Prostate gland (tissue), 2 donors: ENCODE measurements around the gene CCDC27. TPM values are rescaled to one million over a fixed set of nuclear protein-coding genes. Genes with fewer than 3 reads are reported as not detected.
A peak's percentile ranks its signal among the peaks of the same experiment; 100 is the strongest.
"Not testable (repeated sequence)": the region's sequence is repeated elsewhere in the genome, so short reads cannot be mapped to it uniquely, and the experiment has no call there.

ENCODE experiments used
- DNase-seq: peaks from one replicate; pipeline ENCODE4 v3.0.0-alpha.2; 2019; ENCODE audit warnings: low spot score
- H3K27ac ChIP-seq, 2 donors: fragments of 200-600 bp; sonication (generic); 2 replicates each; pipeline ENCODE4 v1.5.1; 2017 to 2019
- H3K27me3 ChIP-seq: fragments of 200-600 bp; sonication (generic); replicated peaks from 2 replicates; pipeline ENCODE4 v1.5.1; 2019; ENCODE audit not compliant: insufficient read depth
- H3K36me3 ChIP-seq, 2 donors: fragments of 200-600 bp; sonication (generic); 1 replicate in 1 of 2; 2 replicates in 1 of 2; pipeline versions ENCODE4 v1.5.1 to v1.8.1; 2017 to 2019
- H3K4me1 ChIP-seq: fragments of 200-600 bp; sonication (generic); replicated peaks from 2 replicates; pipeline ENCODE4 v1.5.1; 2019
- H3K4me3 ChIP-seq, 2 donors: fragments of 200-600 bp; sonication (generic); 2 replicates each; pipeline ENCODE4 v1.5.1; 2017 to 2019
- H3K9me3 ChIP-seq: fragments of 200-600 bp; sonication (generic); 2 replicates; pipeline ENCODE4 v1.5.1; 2017
- CTCF ChIP-seq, 4 experiments: fragments of 200-600 bp in 2 of 4; fragments of 450-650 bp in 2 of 4; sonication (generic) in 2 of 4; IDR thresholded peaks; 1 replicate in 3 of 4; 2 replicates in 1 of 4; pipeline ENCODE4 v1.5.1; 2016 to 2019; ENCODE audit warnings: antibody characterized with exemption in 4 of 4, mild to moderate bottlenecking in 2 of 4, moderate library complexity in 2 of 4
- POLR2A ChIP-seq: fragments of 450-650 bp; IDR thresholded peaks from one replicate; pipeline ENCODE4 v1.6.1; 2016; ENCODE audit warnings: antibody characterized with exemption, mild to moderate bottlenecking
- POLR2AphosphoS5 ChIP-seq: sonication (generic); formaldehyde crosslinking; IDR thresholded peaks from one replicate; pipeline ENCODE4 v1.6.1; 2017; ENCODE audit warnings: antibody characterized with exemption
- WGBS: methylation state at CpG from one replicate; pipeline ENCODE4 v1.1.5; 2018; 5-methylcytosine and 5-hydroxymethylcytosine counted together
- intact Hi-C: fragments of 100-400 bp; cut with DNase I; formaldehyde crosslinking; loops from one replicate; pipeline ENCODE4 v1.14.2; 2022
- total RNA-seq, 2 donors: library from RNA; depleted of rRNA; stranded (reverse); fragments of >200 nt; gene quantifications; one replicate each; pipeline ENCODE4 v1.1.0, GENCODE V29; 2016

Gene CCDC27
- total RNA-seq, 2 donors from 2014 or later: 0.97 TPM; not detected in 1

DNA sequence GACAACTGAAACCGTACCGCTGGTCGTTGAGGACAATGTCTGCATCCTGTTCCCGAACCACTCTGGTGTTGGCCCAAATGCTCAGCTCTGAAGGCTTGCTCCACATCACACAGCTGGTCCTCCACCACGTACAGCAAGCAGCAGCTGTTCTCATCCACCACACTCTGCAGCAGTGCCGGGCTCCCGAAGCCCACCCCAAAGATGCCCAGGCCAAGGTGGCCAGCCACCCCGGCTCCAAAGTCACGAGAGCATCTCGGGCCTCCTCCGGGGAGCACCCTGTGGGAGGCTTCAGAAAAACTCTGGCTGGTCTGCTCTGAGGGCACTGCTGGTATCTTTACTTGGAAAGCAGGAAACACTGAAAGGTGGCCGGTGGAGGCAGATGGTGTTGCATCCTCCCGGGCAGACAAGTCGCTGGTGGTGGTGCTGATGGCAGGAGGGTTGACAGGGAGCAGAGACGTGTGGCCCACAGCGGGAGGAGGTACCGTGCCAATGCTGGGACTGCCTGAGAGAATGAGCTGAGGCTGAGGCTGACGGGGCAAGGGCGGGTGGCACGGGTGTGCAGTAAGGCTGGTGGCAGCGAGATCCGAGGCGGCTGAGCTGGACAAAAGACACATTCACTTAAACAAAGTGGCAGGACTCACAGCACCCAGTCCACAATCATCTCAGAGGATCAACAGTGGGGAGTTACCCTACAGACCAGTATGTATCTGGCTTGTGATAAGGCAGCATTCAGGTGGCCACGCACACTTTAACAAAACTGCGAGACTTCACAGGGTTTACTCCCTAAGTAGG lies 6.5 kb upstream of the CCDC27 start:
- H3K36me3 ChIP-seq: no peaks in the 10 kb centered on the region
- H3K4me3 ChIP-seq: no peak overlapping the region
- intact Hi-C loops: loop anchor here (5.0 kb wide), 1 partner anchor 47 kb away; no protein-coding TSS in a partner anchor
- TF ChIP-seq POLR2AphosphoS5 (no peak), CTCF (IDR thresholded peaks at IDR 0.05) (no peak), POLR2A (no peak)
- no peaks in the 10 kb centered on the region for H3K27me3 ChIP-seq
- no peak overlapping the region for H3K27ac ChIP-seq
- DNase-seq: no peak
- H3K4me1 ChIP-seq: peaks cover 4% of the 10 kb centered on the region
- 76% methylated on average over 25 of the region's 25 CpGs for WGBS
- H3K9me3 ChIP-seq: no peaks in the 10 kb centered on the region

- Histone ChIP-seq H3K4me1 (peaks cover 4% of the 10 kb centered on the region), H3K4me3 (peak overlapping the region; percentile 58 to 68), H3K27ac (peak overlapping the region; percentile 64 to 65), H3K36me3 (no peaks in the 10 kb centered on the region), H3K27me3 (no peaks in the 10 kb centered on the region), H3K9me3 (no peaks in the 10 kb centered on the region)
- intact Hi-C loops: loop anchor here (5.0 kb wide), 1 partner anchor 46 kb away; no protein-coding TSS in a partner anchor
- 8% methylated on average over 34 of the region's 35 CpGs for WGBS
- TF ChIP-seq POLR2A (no peak), POLR2AphosphoS5 (no peak), CTCF (IDR thresholded peaks at IDR 0.05) (no peak)
- DNase-seq: no peak
These were observed 5.8 kb upstream of the CCDC27 start for GRCh38 chr1:3746389-3746829.

GRCh38 chr1:3746830-3747521 lies 5.3 kb upstream of the CCDC27 start:
- Histone ChIP-seq H3K4me1 (peaks cover 4% of the 10 kb centered on the region), H3K4me3 (peak overlapping the region; percentile 58 to 68), H3K27me3 (no peaks in the 10 kb centered on the region), H3K27ac (peak overlapping the region; percentile 64 to 65), H3K36me3 (no peaks in the 10 kb centered on the region), H3K9me3 (no peaks in the 10 kb centered on the region)
- DNase-seq: peak; percentile 72
- no peak for TF ChIP-seq CTCF (IDR thresholded peaks at IDR 0.05)
- TF ChIP-seq POLR2A: peak; percentile 52
- peak; percentile 35 for TF ChIP-seq POLR2AphosphoS5
- intact Hi-C loops: loop anchor here (5.0 kb wide), 1 partner anchor 45 kb away; no protein-coding TSS in a partner anchor
- 1% methylated on average over 69 of the region's 73 CpGs for WGBS

- H3K9me3 ChIP-seq: no peaks in the 10 kb centered on the region
- peaks cover 4% of the 10 kb centered on the region for H3K4me1 ChIP-seq
- no peak for DNase-seq
- H3K27ac ChIP-seq: peak overlapping the region in 1 of 2 donors; percentile 64
- H3K4me3 ChIP-seq: peak overlapping the region; percentile 58 to 68
- H3K36me3 ChIP-seq: no peaks in the 10 kb centered on the region
- TF ChIP-seq POLR2AphosphoS5: no peak
- 38% methylated on average over 6 of the region's 6 CpGs for WGBS
- no peaks in the 10 kb centered on the region for H3K27me3 ChIP-seq
- intact Hi-C loops: loop anchor here (5.0 kb wide), 1 partner anchor 45 kb away; no protein-coding TSS in a partner anchor
These were observed 4.8 kb upstream of the CCDC27 start for GRCh38 chr1:3747522-3747848.

DNA sequence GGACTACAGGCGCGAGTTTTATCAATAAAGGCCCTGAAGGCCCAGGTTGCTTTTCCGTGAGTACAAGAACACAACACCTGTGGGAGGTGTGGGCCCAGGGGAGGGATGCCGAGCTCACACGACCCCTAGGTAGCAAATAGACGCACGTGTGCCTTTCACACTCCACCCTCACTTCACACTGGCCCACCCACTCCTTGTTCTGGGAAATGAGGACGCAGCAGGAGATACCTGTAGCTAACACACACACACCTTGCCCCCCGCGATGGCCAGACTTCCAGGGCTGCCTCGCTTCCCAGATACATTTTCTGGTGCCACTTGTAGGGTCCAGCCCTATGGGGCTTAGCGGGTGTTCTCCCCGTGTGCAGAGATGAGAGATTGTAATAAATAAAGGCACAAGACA lies 4.3 kb upstream of the CCDC27 start:
- TF ChIP-seq POLR2A: no peak
- TF ChIP-seq POLR2AphosphoS5: no peak
- TF ChIP-seq CTCF (IDR thresholded peaks at IDR 0.05): no peak
- Histone ChIP-seq H3K36me3 (no peaks in the 10 kb centered on the region), H3K27ac (no peak overlapping the region), H3K9me3 (no peaks in the 10 kb centered on the region), H3K4me1 (peaks cover 4% of the 10 kb centered on the region), H3K27me3 (no peaks in the 10 kb centered on the region), H3K4me3 (no peak overlapping the region)
- intact Hi-C loops: loop anchor here (5.0 kb wide), 1 partner anchor 44 kb away; no protein-coding TSS in a partner anchor
- no peak for DNase-seq
- WGBS: 70% methylated on average over 13 of the region's 13 CpGs

DNA sequence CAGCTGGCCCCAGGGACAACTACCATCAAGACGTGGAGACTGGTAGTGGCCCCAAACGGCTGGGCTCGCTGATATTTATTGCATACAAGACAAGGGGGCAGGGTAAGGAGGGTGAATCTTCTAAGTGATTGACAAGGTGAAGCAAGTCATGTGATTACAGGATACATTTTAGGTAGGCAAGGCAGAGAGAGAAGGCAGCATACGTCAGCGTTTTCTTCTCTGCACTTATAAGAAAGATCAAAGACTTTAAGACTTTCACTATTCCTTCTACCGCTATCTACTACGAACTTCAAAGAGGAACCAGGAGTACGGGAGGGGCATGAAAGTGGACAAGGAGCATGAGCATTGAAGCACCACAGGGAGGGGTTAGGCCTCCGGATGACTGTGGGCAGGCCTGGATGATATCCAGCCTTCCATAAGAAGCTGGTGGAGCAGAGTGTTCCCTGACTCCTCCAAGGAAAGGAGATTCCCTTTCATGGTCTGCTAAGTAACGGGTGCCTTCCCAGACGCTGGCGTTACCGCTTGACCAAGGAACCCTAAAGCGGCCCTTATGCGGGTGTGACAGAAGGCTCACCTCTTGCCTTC lies 3.8 kb upstream of the CCDC27 start:
- H3K9me3 ChIP-seq, H3K27ac ChIP-seq, H3K4me1 ChIP-seq, H3K4me3 ChIP-seq, DNase-seq, H3K27me3 ChIP-seq, H3K36me3 ChIP-seq: not testable (repeated sequence)
- 50% methylated on average over 15 of the region's 15 CpGs for WGBS
- intact Hi-C loops: loop anchor here (5.0 kb wide), 1 partner anchor 44 kb away; no protein-coding TSS in a partner anchor
